Measurements from ENCODE around the gene CDCA7.
"Not testable (repeated sequence)": the region's sequence is repeated elsewhere in the genome, so short reads cannot be mapped to it uniquely, and the experiment has no call there.

CDCA7 gene

GRCh38 chr2:173404841-173405750, 50.4 kb downstream of the CDCA7 start:
- DNase-seq: no peak

- DNase-seq: no peak
Observed at GRCh38 chr2:173407176-173407575, 52.5 kb downstream of the CDCA7 start.

- no peak for DNase-seq
Observed at GRCh38 chr2:173407646-173408045, 53.0 kb downstream of the CDCA7 start.

- DNase-seq: no peak
Observed at GRCh38 chr2:173410579-173410978, 55.9 kb downstream of the CDCA7 start.

GRCh38 chr2:173412628-173413027, 58.0 kb downstream of the CDCA7 start:
- DNase-seq: no peak

GRCh38 chr2:173414823-173415322, 60.2 kb downstream of the CDCA7 start:
- DNase-seq: no peak

- no peak for DNase-seq
Observed at GRCh38 chr2:173415431-173416381, 61.0 kb downstream of the CDCA7 start.

GRCh38 chr2:173416415-173417152, 61.9 kb downstream of the CDCA7 start:
- not testable (repeated sequence) for DNase-seq

GRCh38 chr2:173417341-173417740, 62.7 kb downstream of the CDCA7 start:
- no peak for DNase-seq

GRCh38 chr2:173417802-173418201, 63.1 kb downstream of the CDCA7 start:
- DNase-seq: no peak
